SK-N-MC (cell line): ENCODE results near the gene LBX2.
A peak's percentile ranks its signal among the peaks of the same experiment; 100 is the strongest.

Experiments used
- DNase-seq: peaks from one replicate; pipeline ENCODE4 v3.0.0-alpha.2; 2011; ENCODE audit warnings: low read depth, low spot score
- H3K27ac ChIP-seq: fragments of 200-600 bp; sonication (generic); 2 replicates; pipeline ENCODE4 v1.5.1; 2016; ENCODE audit warnings: mixed run types
- H3K36me3 ChIP-seq: fragments of 200-600 bp; sonication (generic); 2 replicates; pipeline ENCODE4 v1.6.1; 2017; ENCODE audit warnings: antibody characterized with exemption, low read length, mixed read lengths; ENCODE audit not compliant: insufficient read depth
- H3K4me3 ChIP-seq: fragments of 200-600 bp; sonication (generic); 2 replicates; pipeline ENCODE4 v1.5.1; 2016
- H3K9ac ChIP-seq: fragments of 200-600 bp; sonication (generic); 2 replicates; pipeline ENCODE4 v1.8.0; 2017; ENCODE audit warnings: mixed run types, mixed read lengths; ENCODE audit not compliant: insufficient read length
- H3K9me3 ChIP-seq: fragments of 200-600 bp; sonication (generic); 2 replicates; pipeline ENCODE4 v1.6.1; 2017; ENCODE audit warnings: low read depth, mild to moderate bottlenecking, antibody characterized with exemption, low read length, moderate library complexity, mixed read lengths
- EZH2 ChIP-seq: fragments of 200-600 bp; sonication (generic); IDR thresholded peaks from one replicate; pipeline ENCODE4 v1.6.1; 2017; ENCODE audit warnings: antibody characterized with exemption
- FOXP2 ChIP-seq: optimal IDR thresholded peaks from 2 replicates; pipeline ENCODE3; 2011; ENCODE audit warnings: mild to moderate bottlenecking, moderate library complexity; ENCODE audit not compliant: insufficient read depth; ENCODE audit errors: extremely low read length, control extremely low read depth
- POLR2AphosphoS5 ChIP-seq: IDR thresholded peaks from 2 replicates; pipeline ENCODE4 v1.6.1; 2012; ENCODE audit warnings: mild to moderate bottlenecking, low read depth, low read length, borderline replicate concordance

LBX2 gene

GRCh38 chr2:74528600-74529356 is 29.4 kb upstream of the LBX2 start:
- Histone ChIP-seq H3K9ac (peak overlapping the region; percentile 96), H3K4me3 (peak overlapping the region; percentile 98), H3K9me3 (no peaks in the 10 kb centered on the region), H3K27ac (peak overlapping the region; percentile 87), H3K36me3 (peaks cover 43% of the 10 kb centered on the region)
- DNase-seq, result no peak
- TF ChIP-seq EZH2, result no peak

GRCh38 chr2:74527741-74528140 is 28.3 kb upstream of the LBX2 start:
- Histone ChIP-seq H3K9me3 (no peaks in the 10 kb centered on the region), H3K27ac (no peak overlapping the region), H3K4me3 (no peak overlapping the region; the same call in 1 of the 2 replicates), H3K9ac (no peak overlapping the region), H3K36me3 (peaks cover 42% of the 10 kb centered on the region)
- no peak for DNase-seq
- TF ChIP-seq EZH2, result no peak
- no peak for TF ChIP-seq FOXP2
- no peak for TF ChIP-seq POLR2AphosphoS5

- DNase-seq, result no peak
- TF ChIP-seq FOXP2, result no peak
- Histone ChIP-seq H3K36me3 (peaks cover 37% of the 10 kb centered on the region), H3K9ac (no peak overlapping the region), H3K9me3 (no peaks in the 10 kb centered on the region), H3K27ac (no peak overlapping the region), H3K4me3 (no peak overlapping the region)
These were observed 27.3 kb upstream of the LBX2 start for GRCh38 chr2:74526649-74527230.

GRCh38 chr2:74525717-74526648 is 26.6 kb upstream of the LBX2 start, which contains the start of gene DQX1:
Gene DQX1, minus strand, starts transcription at chr2:74526231. Its CDS starts 502 bp downstream, at chr2:74525729.
- peaks cover 31% of the 10 kb centered on the region for H3K36me3 ChIP-seq
- DNase-seq, result no peak
- H3K27ac ChIP-seq, result no peak within 1 kb of the TSS
- H3K4me3 ChIP-seq, result no peak within 1 kb of the TSS
- no peaks in the 10 kb centered on the region for H3K9me3 ChIP-seq
- no peak within 1 kb of the TSS for H3K9ac ChIP-seq
- TF ChIP-seq EZH2 (no peak), POLR2AphosphoS5 (no peak), FOXP2 (no peak)

- no peak overlapping the region for H3K9ac ChIP-seq
- no peak for TF ChIP-seq EZH2
- TF ChIP-seq FOXP2, result no peak
- TF ChIP-seq POLR2AphosphoS5, result no peak
- H3K4me3 ChIP-seq, result no peak overlapping the region
These were observed 25.7 kb upstream of the LBX2 start for GRCh38 chr2:74524955-74525716.

GRCh38 chr2:74524005-74524404 is 24.6 kb upstream of the LBX2 start:
- no peak for TF ChIP-seq POLR2AphosphoS5
- TF ChIP-seq FOXP2, result no peak
- TF ChIP-seq EZH2, result no peak

More at GRCh38 chr2:74524955-74525716, 25.7 kb upstream of the LBX2 start:
- no peaks in the 10 kb centered on the region for H3K9me3 ChIP-seq
- H3K27ac ChIP-seq, result no peak overlapping the region
- no peak for DNase-seq
- H3K36me3 ChIP-seq, result peaks cover 31% of the 10 kb centered on the region

GRCh38 chr2:74522516-74522915 is 23.1 kb upstream of the LBX2 start:
- Histone ChIP-seq H3K27ac (no peak overlapping the region), H3K36me3 (peaks cover 19% of the 10 kb centered on the region), H3K9me3 (no peaks in the 10 kb centered on the region), H3K4me3 (no peak overlapping the region), H3K9ac (no peak overlapping the region)
- no peak for DNase-seq
- TF ChIP-seq FOXP2 (no peak), POLR2AphosphoS5 (no peak)

More at GRCh38 chr2:74524005-74524404, 24.6 kb upstream of the LBX2 start:
- no peak for DNase-seq
- no peak overlapping the region for H3K27ac ChIP-seq
- no peak overlapping the region for H3K4me3 ChIP-seq
- no peaks in the 10 kb centered on the region for H3K9me3 ChIP-seq
- peaks cover 31% of the 10 kb centered on the region for H3K36me3 ChIP-seq
- H3K9ac ChIP-seq, result no peak overlapping the region

GRCh38 chr2:74516650-74517049 is 17.2 kb upstream of the LBX2 start:
- H3K9ac ChIP-seq, result no peak overlapping the region
- H3K27ac ChIP-seq, result no peak overlapping the region
- no peak overlapping the region for H3K4me3 ChIP-seq
- DNase-seq, result no peak
- no peaks in the 10 kb centered on the region for H3K9me3 ChIP-seq
- TF ChIP-seq POLR2AphosphoS5 (no peak), FOXP2 (no peak), EZH2 (no peak)
- H3K36me3 ChIP-seq, result no peaks in the 10 kb centered on the region
